ENCODE results near the gene ERAL1.
"Not testable (repeated sequence)": the region's sequence is repeated elsewhere in the genome, so short reads cannot be mapped to it uniquely, and the experiment has no call there.

GRCh38 chr17:28836541-28836940, 18.3 kb upstream of the ERAL1 start:
- not testable (repeated sequence) for TF ChIP-seq CTCF (optimal IDR thresholded peaks at IDR 0.05 in 1 of 3, IDR thresholded peaks at IDR 0.05 in 1 of 3, conservative IDR thresholded peaks at IDR 0.05 in 1 of 3; ENCODE audit: extremely low read depth in 1 of 3, insufficient read depth in 2 of 3, low read length in 3 of 3); EZH2 (IDR thresholded peaks at IDR 0.05; ENCODE audit: low read length)

Measured in keratinocyte (primary cell).